DND-41 (cell line): Measurements from ENCODE around the gene RUNX2.

ENCODE experiments used
- ATAC-seq: fragments of 200-7000 bp; cut with Tn5 transposase; 3 replicates; pipeline ENCODE4 v1.9.1; 2021; ENCODE audit warnings: low read depth; ENCODE audit not compliant: insufficient read depth
- DNase-seq: peaks from one replicate; pipeline ENCODE4 v3.0.0-alpha.2; 2020
- H2AFZ ChIP-seq: 2 replicates; pipeline ENCODE4 v1.6.0; 2012; ENCODE audit warnings: low read depth, low read length
- H3K27ac ChIP-seq: 2 replicates; pipeline ENCODE4 v1.5.1; 2012; ENCODE audit warnings: low read length, inconsistent platforms
- H3K27me3 ChIP-seq: fragments of 200-600 bp; sonication (generic); 2 replicates; pipeline ENCODE4 v1.6.0; 2012; ENCODE audit warnings: low read length, mild to moderate bottlenecking, inconsistent platforms; ENCODE audit not compliant: insufficient read depth, poor library complexity
- H3K36me3 ChIP-seq: 2 replicates; pipeline ENCODE4 v1.5.1; 2012; ENCODE audit warnings: low read length, inconsistent platforms; ENCODE audit not compliant: insufficient read depth
- H3K4me1 ChIP-seq: 2 replicates; pipeline ENCODE4 v1.5.1; 2012; ENCODE audit warnings: mild to moderate bottlenecking, low read length; ENCODE audit not compliant: insufficient read depth
- H3K4me2 ChIP-seq: 2 replicates; pipeline ENCODE4 v1.6.0; 2012; ENCODE audit warnings: mild to moderate bottlenecking, moderate library complexity, low read length, inconsistent platforms; ENCODE audit not compliant: insufficient read depth
- H3K4me3 ChIP-seq, 2 experiments: fragments of 200-600 bp in 1 of 2; shearing (Covaris generic) in 1 of 2; 2 replicates each; pipeline ENCODE4 v1.5.1; 2012 to 2016; ENCODE audit warnings: inconsistent platforms in 2 of 2, low read length in 2 of 2, mild to moderate bottlenecking in 2 of 2, low read depth in 1 of 2, moderate library complexity in 1 of 2
- H3K79me2 ChIP-seq: 2 replicates; pipeline ENCODE4 v1.6.0; 2012; ENCODE audit warnings: low read length, inconsistent platforms; ENCODE audit not compliant: insufficient read depth
- H3K9ac ChIP-seq: 2 replicates; pipeline ENCODE4 v1.6.0; 2012; ENCODE audit warnings: low read depth, mild to moderate bottlenecking, inconsistent platforms, low read length, moderate library complexity
- H3K9me3 ChIP-seq: 2 replicates; pipeline ENCODE4 v1.5.1; 2012; ENCODE audit warnings: low read length, moderate library complexity, mild to moderate bottlenecking, inconsistent platforms; ENCODE audit not compliant: insufficient read depth, severe bottlenecking
- H4K20me1 ChIP-seq: 2 replicates; pipeline ENCODE4 v1.6.0; 2012; ENCODE audit warnings: low read length; ENCODE audit not compliant: insufficient read depth
- CTCF ChIP-seq: IDR thresholded peaks from 2 replicates; pipeline ENCODE4 v1.5.1; 2012; ENCODE audit warnings: borderline replicate concordance, low read length, moderate library complexity, mild to moderate bottlenecking; ENCODE audit not compliant: poor library complexity, severe bottlenecking; ENCODE audit errors: extremely low read depth
- EZH2 ChIP-seq: IDR thresholded peaks from 3 replicates; pipeline ENCODE4 v1.6.1; 2012; ENCODE audit warnings: borderline replicate concordance, low read depth, mild to moderate bottlenecking, moderate library complexity, low read length, inconsistent platforms; ENCODE audit not compliant: severe bottlenecking

The RUNX2 gene

GRCh38 chr6:45553730-45554344 lies 225.7 kb downstream of the RUNX2 start:
- DNase-seq: no peak
- no peak overlapping the region for H3K4me3 ChIP-seq

GRCh38 chr6:45554591-45554990 lies 226.5 kb downstream of the RUNX2 start:
- no peak overlapping the region for H3K4me2 ChIP-seq
- no peak overlapping the region for H3K4me3 ChIP-seq
- no peak overlapping the region for H3K9ac ChIP-seq
- no peak for ATAC-seq
- H3K9me3 ChIP-seq: no peaks in the 10 kb centered on the region
- no peak overlapping the region for H2AFZ ChIP-seq
- DNase-seq: no peak
- no peaks in the 10 kb centered on the region for H3K79me2 ChIP-seq
- peaks cover 4% of the 10 kb centered on the region; the same call in 1 of the 2 replicates for H3K4me1 ChIP-seq
- no peaks in the 10 kb centered on the region for H3K27me3 ChIP-seq
- no peaks in the 10 kb centered on the region; the same call in 1 of the 2 replicates for H4K20me1 ChIP-seq
- no peak overlapping the region for H3K27ac ChIP-seq
- no peak for TF ChIP-seq EZH2
- TF ChIP-seq CTCF: no peak
- no peaks in the 10 kb centered on the region for H3K36me3 ChIP-seq

More at GRCh38 chr6:45553730-45554344, 225.7 kb downstream of the RUNX2 start:
- Histone ChIP-seq H3K27me3 (no peaks in the 10 kb centered on the region), H3K4me1 (peaks cover 4% of the 10 kb centered on the region; the same call in 1 of the 2 replicates), H3K4me2 (no peak overlapping the region), H2AFZ (no peak overlapping the region), H3K27ac (no peak overlapping the region), H3K79me2 (no peaks in the 10 kb centered on the region), H4K20me1 (no peaks in the 10 kb centered on the region; the same call in 1 of the 2 replicates), H3K36me3 (no peaks in the 10 kb centered on the region), H3K9me3 (no peaks in the 10 kb centered on the region), H3K9ac (no peak overlapping the region)
- no peak for ATAC-seq
- TF ChIP-seq EZH2 (no peak), CTCF (no peak)

- no peak for ATAC-seq
- no peak overlapping the region for H3K4me3 ChIP-seq
Observed at GRCh38 chr6:45555981-45556771, 228.0 kb downstream of the RUNX2 start.

More at GRCh38 chr6:45555981-45556771, 228.0 kb downstream of the RUNX2 start:
- Histone ChIP-seq H3K4me1 (peaks cover 4% of the 10 kb centered on the region; the same call in 1 of the 2 replicates), H3K9ac (no peak overlapping the region), H4K20me1 (no peaks in the 10 kb centered on the region; the same call in 1 of the 2 replicates), H3K36me3 (no peaks in the 10 kb centered on the region), H3K27ac (no peak overlapping the region), H3K27me3 (no peaks in the 10 kb centered on the region), H3K79me2 (no peaks in the 10 kb centered on the region), H3K9me3 (no peaks in the 10 kb centered on the region), H3K4me2 (no peak overlapping the region), H2AFZ (no peak overlapping the region)
- DNase-seq: no peak
- TF ChIP-seq CTCF (no peak), EZH2 (no peak)
